GM18526 (cell line): ENCODE results near the gene CEP192.

Experiments used
- POLR2A ChIP-seq: IDR thresholded peaks from 3 replicates; pipeline ENCODE4 v1.6.1; 2011; ENCODE audit not compliant: insufficient read length; ENCODE audit errors: extremely low read depth

CEP192 gene

DNA sequence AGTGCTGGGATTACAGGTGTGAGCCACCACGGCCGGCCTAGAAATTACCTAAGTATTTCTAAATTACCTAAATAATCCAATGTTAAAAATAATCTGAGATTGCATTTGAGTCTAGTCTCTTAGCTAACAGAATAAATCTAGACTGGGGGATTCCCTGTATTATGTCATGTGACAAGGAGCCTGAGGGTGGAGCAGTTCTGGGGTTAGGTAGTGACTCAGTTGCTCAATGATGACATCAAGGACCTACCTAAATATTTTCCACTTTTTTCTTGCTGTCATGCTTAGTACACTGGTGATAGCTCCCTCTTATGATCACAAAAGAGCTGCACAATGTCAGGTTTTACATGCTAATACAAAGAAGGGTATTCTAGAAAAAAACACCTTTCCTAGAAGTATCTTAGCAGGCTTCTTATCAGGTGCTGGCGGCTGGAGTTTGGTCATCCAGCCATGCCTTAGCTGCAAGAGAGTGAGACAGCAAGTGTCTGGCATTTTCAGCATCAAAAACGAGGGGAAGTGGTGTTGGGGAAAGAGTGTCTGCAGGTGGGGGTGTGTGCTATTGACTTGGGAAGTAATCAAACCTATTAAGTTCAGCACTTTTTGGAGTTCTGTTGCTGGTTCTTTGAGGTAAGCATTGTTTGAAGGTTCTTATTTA, 17.5 kb upstream of the CEP192 start:
- TF ChIP-seq POLR2A, result no peak

DNA sequence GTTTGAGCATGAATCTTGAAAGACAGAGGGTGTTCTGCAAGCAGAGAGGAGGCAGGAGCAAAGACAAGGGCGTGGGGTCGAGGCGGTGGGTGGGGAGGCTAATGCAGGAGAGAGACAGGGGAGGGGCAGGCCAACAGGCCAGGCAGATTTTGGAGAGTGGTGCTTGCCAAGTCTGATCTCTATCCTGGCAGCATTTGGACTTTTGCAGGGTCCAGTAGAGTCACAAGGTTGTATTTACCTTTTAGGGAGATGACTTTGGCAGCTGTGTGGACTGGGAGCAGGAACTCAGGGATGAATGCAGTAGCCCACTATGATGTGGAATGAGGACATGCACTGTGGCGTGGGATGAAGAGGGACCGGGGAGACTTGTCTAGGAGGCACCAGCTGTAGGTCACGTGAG, 15.7 kb upstream of the CEP192 start:
- TF ChIP-seq POLR2A, result no peak

DNA sequence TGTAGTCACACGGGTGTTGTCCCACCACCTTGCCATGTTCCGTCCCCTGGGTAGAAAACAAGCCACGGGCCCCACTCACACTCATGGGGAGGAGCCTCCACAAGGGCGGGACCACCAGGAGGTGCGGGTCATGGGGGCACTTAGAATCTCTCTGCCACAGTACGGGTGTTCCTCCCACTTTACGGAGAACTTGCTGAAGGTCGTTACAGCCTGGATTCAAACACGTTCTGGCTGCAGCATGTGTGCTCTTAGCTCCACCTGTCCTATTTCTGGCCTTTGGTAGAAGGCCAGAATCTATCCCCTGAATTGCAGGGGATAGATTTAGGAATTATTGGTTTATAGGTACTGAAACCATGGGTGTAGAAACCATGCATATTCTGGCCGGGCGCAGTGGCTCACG, 14.9 kb upstream of the CEP192 start:
- no peak for TF ChIP-seq POLR2A

DNA sequence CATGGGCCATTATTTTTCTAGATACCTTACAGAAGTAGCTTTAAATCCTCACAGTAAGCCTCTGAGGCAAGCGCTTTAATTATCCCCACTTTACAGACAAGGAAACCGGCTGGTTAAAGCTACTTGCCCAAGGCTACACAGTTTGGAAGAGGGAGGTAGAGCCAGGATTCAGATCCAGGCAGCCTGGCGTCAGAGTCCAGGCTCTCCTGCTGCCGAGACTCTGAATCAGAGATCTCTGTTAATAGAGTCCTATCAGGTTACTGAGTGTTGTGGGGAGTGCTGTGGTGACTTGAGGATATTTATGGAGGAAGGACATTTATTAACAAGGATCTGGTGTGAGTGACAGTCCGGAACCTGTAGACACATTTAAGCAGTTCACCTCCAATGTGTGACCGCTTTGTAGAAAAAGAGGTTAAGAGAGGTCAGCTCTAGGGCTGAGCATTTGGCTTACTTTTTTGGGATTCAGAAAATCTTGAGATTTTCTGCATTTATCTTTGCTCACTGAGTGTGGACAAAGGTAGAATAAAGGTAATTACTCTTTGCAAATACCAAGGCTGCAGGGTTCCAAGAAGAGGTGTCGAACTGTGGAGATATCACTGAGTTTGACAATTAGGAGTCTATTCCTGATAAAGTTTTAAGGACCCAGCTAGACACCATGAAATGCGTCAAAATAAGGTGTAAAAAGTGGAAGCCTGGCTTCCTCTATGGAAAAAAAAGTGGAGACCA, 1.6 kb upstream of the CEP192 start:
- no peak for TF ChIP-seq POLR2A

DNA sequence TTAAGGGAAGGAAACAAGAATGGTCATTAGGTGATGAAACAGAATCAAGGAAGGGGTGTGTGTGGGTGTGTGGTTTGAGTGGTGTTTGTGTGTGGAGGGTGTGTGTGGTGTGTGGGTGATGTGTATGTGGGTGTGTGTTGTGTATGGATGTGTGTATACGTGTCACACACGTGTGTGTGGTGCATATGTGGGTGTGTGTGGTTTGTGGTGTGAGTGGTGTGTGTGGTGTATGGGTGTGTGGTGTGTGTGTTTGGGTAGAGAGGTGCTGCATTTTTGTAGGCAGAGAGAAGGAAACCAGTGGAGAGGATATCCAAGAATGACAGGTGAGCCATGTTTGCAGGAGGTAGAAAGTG, 1.1 kb upstream of the CEP192 start:
- no peak for TF ChIP-seq POLR2A

DNA sequence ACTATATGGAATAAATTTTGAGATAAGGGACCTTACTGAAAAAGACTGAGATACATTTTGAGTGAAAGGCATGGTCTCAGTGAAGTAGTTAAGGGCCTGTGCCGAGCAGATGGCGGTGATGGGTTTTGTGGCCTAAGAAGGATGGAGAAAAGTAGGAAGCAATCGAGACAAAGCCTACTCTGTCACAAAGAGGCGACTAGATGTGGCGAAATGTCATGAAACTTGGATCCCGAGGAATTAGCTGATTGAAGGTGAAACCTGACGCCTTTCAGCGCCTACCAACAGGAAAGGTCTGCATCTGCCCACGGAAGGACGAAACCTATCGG, 558 bp upstream of the CEP192 start:
- no peak for TF ChIP-seq POLR2A

DNA sequence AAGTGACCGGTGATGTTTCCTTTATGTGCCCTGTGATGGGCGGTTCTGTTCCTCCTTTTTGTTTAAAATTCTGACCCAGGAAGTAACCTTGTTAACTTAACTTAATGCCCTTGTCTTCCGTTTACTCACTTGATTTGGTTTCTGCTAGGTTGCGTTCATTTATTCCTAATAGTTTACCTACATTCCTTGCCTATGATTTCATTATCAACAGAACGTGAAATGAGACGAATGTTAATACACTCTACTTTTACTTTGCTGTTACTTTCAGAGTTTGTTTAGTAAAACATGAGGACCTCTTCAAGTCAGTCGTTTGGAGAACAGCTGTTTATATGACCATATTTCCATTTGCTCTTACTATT, 638 bp downstream of the CEP192 start:
- TF ChIP-seq POLR2A, result no peak

DNA sequence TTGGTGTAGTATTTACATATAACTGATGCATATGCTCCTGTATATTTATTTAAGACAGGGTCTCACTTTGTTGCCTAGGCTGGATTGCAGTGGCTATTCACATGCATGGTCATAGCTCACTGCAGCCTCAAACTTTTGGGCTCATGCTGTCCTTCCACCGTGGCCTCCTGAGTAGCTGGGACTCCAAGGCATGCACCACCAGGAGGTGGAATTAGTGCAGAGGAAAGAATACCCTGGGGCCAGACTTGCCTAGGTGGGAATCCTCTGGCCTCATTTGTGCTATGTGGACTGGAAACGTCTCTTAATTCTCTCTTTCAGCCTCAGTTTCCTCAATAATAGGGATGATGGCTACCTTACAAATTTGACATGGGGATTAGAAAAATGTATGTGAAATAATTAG, 2.3 kb downstream of the CEP192 start:
- no peak for TF ChIP-seq POLR2A

DNA sequence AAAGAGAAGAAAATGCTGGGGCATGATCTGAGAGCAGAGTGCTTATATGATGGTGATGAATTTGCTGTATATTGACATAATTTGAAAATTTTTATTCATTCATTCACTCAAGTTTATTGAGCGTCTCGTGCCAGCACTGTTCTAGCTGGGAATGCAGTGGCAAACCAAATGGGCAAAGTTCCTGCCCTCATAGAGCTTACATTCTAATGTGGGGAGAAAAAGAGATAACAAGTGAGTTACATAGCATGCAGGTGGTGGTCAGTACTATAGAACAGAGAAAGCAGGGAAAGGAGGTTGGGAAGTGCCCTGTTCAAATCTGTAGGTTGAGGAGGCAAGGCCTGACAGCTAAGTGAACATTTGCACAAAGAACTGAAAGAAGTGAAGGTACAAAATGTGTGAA, 4.3 kb downstream of the CEP192 start:
- no peak for TF ChIP-seq POLR2A

DNA sequence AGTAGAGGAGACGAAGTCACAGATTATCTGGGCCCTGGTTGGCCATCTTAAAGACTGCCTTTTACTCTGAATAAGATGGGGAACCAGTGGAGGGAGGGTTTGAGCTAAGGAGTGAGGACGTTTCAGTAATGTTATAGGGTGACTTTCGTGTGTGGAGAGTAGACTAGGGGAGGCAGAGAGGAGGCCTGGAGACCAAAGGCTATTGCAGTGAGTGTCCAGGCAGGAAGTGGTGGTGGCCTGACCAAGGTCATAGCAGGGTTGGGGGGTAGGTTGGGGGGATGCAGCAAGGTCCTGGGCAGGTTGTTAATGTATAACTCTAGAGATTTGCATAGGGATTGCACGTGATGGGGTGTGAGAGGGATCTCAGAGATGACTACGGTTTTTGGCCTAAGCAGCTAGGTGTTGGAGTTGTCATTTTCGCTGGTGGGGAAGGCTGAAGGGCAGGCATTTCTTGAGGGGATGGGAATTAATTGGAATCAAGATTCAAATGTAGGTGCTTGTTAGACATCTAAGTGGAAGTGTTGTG, 4.9 kb downstream of the CEP192 start:
- no peak for TF ChIP-seq POLR2A

DNA sequence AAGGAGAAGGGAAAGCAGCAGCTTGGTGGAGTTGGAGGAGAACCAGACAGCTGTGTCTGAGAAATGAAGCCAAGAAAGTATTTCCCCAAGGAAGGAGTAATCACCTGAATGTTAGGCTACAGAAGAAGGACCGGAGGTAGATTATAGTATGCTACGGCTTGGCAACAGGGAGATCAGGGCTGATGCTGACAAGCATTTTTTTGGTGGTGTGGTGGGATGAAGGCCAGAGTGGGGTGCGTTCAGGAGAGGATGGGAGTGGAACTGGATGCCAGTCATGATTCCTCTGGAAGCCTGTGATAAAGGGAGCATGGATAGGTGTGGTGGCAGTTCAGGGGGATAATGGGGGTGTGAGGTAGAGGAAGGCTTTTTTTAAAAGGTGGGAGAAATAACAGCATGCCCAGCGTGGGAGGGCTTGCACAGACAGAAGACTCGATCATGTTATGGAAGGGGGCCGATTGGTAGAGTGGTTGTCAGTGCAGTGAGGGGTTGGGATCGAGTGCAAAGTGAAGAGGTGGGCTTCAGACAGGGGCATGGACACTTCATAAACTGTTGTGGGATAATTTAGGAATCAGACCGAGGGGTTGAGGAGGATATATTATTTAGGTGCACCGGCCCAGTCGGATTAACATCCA, 5.6 kb downstream of the CEP192 start:
- no peak for TF ChIP-seq POLR2A

DNA sequence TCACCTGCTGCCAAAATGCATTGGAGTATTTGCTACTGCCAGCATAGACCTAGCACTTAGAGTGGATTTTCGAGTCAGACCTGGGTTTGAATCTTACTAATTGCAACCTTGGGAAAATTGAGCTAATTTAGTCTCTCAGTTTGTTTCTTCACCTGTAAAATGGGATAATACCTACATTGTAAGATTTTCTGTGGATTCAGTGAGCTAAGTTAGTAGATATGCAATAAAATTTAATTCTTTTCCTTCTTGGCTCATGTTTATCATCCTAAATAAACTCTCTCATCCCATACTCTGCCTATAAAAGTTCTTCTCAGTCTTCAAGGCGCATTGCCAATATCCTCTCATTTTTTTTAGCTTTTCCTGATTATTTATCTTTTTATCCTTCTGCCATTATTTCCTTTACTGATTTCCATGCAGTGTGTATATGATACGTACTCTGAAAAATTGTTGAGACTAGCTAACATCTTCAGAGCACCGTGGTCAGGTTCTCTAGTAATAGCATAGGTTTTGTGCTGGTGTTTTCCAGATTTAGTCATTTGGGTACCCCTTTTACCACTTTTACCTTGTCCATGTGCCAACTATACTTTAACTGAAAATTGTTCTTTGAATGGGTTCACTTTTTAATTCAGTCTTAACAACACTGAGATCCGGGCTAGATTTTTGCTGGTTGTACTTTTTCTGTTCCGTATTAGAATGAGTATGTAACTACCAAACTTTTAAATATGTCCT, 7.3 kb downstream of the CEP192 start:
- TF ChIP-seq POLR2A, result no peak

DNA sequence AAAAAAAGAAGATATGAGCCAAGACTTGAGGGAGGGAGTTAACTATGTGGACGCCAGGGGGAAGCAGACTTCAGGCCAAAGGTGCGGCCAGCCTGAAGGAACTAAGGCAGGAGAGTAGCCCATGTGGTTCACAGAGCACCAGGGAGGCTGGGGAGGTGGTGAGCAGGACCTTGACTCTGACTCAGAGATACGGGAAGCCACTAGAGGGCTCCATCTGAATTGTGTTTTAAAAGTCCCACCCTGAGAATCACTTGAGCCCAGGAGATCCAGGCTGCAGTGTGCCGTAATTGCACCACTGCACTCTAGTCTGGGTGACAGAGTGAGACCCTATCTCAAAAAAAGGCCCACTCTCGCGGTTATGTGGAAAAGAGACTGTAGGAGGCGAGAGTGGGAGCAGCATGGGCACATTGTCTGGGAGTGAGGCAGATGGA, 12.3 kb downstream of the CEP192 start:
- no peak for TF ChIP-seq POLR2A

DNA sequence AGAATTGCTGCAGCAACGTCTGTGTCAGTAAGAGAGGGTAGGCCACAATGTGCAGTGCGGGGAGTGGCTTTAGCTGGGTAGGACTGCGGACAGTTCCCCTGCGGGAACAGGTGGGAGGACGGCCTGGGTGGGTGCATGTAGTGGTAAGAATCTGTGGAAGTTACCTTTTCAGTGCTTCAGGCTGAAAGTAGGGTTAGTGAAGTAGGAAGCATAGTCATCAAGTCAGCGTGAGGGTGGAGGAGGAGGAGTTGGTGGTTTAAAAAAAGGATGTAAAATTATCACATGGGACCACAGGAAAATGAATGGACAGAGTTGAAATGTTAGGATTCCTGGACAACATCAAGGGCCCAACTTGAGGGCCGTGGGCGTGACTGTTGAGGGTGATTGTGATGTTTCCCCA, 13.2 kb downstream of the CEP192 start:
- no peak for TF ChIP-seq POLR2A

DNA sequence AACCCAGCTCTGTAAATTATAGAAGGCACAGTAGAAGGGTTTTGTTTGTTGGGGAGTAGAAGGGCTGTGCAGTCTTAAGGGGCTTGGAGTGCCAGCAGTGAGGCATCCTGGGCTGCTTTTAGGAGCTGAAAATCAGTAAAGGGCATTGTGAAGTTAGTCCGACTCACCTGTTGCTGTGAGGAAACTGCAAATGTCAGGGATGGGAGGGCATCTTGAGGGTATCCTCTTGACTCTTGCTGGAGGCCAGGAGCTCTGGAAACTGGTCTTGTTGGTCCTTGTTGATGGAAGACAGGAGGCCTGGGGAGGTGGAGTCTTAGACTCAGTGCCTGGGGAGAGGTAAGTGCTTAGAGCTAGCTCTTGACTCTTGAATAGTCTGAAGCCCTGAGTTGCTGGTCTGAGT, 14.1 kb downstream of the CEP192 start:
- no peak for TF ChIP-seq POLR2A
